NCI-H2227 (cell line): ENCODE measurements around the gene ZBTB43.
"Not testable (repeated sequence)": the region's sequence is repeated elsewhere in the genome, so short reads cannot be mapped to it uniquely, and the experiment has no call there.

Experiments
- DNase-seq: peaks from one replicate; lab custom pipeline; 2025; ENCODE audit not compliant: unreplicated experiment; lab: John Stamatoyannopoulos, UW

Gene ZBTB43, protein sequence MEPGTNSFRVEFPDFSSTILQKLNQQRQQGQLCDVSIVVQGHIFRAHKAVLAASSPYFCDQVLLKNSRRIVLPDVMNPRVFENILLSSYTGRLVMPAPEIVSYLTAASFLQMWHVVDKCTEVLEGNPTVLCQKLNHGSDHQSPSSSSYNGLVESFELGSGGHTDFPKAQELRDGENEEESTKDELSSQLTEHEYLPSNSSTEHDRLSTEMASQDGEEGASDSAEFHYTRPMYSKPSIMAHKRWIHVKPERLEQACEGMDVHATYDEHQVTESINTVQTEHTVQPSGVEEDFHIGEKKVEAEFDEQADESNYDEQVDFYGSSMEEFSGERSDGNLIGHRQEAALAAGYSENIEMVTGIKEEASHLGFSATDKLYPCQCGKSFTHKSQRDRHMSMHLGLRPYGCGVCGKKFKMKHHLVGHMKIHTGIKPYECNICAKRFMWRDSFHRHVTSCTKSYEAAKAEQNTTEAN

DNA sequence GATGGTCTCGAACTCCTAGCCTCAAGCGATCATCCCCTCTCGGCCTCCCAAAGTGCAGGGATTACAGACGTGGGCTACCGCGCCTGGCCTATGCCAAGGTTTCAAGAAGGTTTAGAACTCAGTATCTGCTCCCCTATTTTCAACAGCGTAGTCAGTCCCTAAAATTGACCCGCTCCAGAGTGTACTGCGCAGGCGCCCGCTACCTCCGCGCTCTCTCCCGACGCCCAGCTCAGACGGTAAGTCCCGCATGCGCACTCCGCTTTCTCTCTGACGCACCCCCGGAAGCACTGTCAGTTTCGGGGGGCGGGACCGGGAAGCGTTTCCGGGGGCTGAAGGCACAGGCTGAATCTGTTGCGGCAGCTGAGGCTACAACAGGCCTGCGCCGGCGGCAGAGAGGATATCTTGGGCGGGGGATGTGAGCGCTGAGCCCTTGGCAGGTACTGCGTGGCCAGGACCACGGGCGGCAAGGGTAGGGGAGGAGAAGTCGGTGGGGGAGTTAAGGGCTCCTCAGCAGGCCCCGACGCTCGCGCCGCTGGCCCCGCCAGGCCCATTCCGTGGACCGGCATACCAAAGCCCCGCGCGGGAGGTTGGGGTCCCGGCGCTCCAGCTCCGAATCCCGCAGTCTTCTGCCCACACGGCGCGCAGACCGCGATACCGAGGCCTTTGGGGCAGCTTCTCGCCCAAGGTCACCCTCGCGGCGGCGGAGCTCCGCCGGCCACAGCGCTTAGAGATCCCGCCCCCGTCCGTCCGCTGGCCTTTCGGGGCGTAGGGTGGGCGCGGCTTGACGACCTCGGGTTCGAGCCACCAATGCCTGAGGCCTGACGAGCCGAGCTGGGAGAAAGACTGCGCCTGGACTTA, at the start of gene ZBTB43:
ZBTB43 (plus strand) TSS at position 345 of the 858 bp plus-strand sequence. CDS start 27,470 bp downstream, outside the sequence.
- DNase-seq, result peak; percentile 95

DNA sequence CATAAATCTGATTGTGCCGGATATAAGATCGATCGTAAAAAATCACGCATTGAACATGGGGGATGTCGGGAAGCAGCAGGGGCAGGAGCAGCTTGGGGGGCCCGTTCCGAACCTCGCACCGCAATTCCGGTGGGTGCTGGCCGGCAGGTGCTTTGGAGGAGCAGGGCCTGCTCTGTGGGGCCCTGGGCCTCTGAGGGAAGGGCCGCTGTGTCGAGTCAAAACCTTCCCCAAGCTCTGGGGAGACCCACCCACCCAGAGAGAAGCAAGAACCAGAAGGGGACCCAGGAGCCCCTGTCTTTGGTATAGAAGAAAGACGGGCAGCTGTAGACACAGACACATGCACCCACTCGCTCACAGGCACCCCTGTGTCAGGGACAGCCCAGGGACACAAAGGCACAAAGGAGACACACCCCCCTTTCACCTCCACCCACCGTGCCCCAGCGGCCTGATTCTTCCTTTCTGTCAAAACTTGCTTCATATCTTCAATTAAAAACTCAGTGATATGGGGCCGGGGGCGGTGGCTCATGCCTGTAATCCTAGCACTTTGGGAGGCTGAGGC, 49.4 kb upstream of the ZBTB43 start:
- DNase-seq, result no peak

DNA sequence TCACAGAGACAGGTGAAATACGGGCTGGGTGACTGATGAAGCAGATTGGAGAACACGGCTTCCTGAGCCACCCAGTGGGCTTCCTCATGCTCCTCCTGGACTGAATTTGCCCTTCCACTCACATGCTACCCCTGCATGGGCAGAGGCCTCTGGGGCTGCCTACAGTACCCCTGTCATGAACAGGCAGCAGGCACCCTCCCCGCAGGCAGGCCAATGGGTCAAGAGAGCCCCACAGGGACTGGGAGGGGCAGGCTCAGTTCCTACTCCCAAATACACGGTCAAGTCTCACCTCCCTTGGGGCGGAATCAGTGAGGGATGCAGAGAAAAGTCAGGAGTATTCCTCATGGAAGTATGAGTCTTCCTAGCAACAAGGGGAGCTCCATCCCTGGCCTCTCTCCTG, 48.6 kb upstream of the ZBTB43 start:
- DNase-seq, result no peak

DNA sequence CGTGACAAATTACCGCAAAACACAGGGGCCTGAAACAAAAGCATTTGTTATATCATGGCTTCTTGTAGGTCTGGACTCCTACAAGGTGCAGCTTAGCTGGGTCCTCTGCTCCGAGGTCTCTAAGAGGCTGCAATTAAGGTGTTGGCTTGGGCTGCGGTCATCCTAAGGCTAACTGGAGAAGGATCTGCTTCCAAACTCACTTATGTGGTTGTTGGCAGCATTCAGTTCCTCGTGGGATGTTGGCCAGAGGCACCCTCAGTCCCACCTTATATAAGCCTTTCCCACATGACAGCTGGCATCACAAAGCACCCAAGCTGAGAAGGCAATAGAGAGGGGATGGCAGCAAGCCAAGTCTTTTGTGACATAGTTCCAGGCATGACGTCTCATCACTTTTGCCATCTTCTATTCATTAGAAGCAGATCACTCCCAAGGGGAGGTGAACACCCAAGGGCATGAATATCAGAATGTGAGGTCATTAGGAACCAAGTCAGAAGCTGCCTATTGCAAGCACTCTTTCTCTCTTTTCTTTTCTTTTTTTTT, 47.9 kb upstream of the ZBTB43 start:
- peak; percentile 47 for DNase-seq

DNA sequence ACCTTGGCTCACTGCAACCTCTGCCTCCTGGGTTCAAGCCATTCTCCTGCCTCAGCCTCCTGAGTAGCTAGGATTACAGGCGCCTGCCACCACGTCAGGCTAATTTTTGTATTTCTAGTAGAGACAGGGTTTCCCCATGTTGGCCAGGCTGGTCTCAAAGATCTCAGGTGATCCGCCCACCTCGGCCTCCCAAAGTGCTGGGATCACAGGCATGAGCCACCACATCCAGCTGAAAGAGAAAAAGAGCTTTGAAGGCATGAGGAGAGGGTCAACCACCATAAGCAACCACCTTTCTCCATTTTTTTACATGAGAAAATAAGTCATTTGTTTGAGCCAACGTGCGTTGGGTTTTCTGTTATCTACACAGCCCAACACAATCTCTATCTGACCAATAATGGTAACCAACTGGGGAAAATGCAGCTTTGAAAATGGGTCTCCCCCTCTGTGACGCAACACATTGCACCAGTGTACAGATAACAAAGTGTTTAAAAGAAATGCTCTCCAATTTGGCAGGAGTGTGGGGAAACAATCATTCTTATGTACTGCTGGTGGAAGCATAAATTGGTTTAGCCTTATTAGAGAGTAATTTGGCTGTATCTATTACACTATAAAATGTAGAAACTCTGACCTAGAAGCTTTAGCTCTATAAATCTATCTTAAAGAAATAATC, 45.8 kb upstream of the ZBTB43 start:
- no peak for DNase-seq

DNA sequence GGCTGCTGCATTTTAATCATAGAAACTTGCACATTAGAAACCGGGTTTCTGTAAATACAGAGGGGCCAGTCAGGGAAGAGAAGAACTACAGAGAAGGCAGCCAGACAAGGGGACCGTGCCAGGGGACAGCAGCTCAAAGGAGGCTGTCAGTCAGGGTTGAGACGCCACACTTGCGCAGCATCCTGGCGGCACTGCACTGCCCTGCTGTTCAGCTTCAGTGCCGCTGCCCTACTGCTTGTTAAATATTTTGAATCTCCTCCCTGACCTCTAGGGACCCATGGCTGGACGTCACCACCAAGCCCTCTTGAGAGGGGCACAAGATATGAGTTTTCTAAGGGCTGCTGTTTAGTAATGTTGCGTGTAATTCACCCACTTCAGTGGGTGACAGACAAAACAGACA, 43.6 kb upstream of the ZBTB43 start:
- DNase-seq, result no peak

DNA sequence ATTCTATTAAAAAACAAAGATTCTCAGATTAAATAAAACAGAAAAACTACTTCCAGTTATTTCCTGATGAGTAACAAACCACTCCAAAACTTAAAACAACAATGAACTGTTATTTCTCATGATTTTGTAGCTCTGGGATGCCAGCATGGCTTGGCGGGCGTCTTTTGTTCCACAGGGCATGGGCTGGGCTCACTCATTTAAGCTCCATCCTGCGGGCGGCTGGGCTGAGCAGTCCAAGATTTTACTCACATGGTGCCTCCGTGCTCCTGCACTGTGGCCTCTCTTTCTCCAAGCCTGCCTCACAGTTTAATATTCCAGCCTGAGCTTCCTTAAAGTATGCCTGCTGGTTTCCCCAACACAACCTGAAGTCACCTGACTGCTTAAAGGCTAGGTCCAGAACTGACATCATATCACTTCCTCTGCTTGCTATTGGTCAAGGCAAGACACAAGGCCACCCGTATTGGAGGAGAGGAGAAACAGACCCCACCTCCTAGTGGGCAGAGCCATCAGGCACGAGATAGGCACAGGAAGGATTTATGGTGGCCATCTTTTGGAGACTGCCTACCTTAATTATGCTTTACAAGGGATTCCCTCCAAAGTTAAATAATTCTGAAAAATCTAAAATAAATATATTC, 41.6 kb upstream of the ZBTB43 start:
- DNase-seq, result no peak

DNA sequence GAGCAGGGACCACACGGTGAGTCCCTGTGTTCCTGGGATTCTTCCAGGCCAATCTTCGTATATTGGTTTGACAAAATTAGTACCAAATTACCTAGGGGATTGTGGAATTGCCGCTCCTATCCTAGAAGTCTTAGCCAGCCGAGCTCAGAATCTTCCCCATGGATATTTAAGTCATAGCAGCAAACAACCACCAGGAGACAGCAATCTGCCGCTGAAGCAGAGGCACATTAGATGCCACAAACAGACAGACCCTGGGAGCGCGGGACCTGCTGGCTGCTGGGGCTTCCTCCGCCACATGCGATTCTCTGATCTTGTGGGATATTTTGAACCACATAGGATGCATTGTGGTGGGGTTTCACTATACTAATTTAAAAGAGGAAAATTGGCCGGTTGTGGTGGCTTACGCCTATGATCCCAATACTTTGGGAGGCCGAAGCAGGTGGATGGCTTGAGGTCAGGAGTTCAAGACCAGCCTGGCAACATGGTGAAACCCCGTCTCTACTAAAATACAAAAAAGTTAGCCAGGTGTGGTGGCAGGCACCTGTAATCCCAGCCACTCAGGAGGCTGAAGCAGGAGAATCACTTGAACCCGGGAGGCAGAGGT, 31.7 kb upstream of the ZBTB43 start:
- no peak for DNase-seq

DNA sequence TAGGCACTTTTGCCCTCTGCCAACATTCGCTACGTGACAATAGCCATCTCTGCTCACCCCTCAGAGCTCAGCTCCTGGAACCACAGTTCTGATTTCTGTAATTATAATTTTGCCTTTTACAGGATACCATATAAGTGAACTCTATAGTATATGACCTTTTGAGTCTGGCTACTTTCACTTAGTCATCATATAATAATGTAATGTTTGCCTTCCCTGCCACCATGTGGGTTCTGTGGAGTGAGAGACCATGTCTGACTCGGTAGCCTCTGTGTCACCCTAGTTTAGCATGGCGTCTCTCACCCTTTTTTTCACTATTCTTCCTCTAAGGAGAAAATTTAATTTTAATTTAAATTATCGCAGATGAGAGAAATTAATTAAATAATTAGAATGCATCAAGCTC, 28.9 kb upstream of the ZBTB43 start:
- no peak for DNase-seq

DNA sequence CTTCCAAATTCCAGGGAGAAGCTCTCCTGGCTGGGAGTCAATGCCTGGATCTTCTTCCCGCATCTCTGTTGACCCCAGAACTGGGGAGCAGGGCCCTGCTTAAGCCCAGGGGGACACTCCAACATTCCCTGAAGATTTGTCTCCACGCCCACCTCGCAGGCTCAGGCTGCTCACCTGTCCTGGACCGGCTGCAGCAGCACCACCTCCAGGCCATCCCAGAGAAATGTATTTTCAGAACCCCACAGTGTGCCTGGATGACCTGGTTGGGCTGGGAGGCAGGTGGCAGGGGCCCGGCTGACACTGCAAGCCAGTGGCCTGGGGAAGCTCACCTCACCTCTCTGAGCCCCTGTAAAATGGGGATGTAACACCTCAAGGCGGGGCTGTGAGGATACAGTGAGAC, 27.1 kb upstream of the ZBTB43 start:
- DNase-seq, result no peak

DNA sequence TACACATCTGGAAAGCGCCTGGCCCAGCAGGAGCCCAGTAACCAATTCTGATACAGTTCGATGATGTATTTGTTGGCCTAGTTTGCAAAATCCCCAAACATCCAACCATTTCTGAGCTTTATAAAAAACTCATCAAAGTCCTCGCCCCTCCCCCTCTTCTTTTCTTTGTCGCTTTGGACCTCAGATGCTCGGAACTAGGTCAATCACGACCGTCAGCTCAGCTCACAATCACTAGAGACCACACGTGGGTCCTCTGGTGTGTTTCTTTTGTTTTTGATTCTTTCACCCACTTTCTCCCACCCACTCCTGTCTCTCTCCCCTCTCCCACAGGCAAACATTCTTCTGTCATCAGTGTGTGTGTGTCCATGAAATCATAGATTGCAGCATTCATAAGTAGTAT, 26.7 kb upstream of the ZBTB43 start:
- DNase-seq, result no peak

DNA sequence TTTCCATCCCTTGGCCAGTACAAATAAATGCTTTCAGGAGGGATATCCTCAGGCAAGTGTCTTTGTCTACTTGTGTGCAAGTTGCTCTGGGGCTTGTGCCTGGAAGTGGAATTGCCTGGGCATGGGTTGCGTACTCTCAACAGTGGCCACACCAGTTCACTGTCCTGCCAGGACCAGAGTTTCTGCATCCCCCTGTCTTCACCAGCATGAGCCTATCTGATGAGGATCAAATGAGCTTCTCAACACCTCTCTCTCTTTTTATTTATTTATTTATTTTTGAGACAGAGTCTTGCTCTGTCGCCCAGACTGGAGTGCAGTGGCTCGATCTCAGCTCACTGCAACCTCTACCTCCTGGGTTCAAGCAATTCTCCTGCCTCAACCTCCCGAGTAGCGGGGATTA, 26.1 kb upstream of the ZBTB43 start:
- not testable (repeated sequence) for DNase-seq

DNA sequence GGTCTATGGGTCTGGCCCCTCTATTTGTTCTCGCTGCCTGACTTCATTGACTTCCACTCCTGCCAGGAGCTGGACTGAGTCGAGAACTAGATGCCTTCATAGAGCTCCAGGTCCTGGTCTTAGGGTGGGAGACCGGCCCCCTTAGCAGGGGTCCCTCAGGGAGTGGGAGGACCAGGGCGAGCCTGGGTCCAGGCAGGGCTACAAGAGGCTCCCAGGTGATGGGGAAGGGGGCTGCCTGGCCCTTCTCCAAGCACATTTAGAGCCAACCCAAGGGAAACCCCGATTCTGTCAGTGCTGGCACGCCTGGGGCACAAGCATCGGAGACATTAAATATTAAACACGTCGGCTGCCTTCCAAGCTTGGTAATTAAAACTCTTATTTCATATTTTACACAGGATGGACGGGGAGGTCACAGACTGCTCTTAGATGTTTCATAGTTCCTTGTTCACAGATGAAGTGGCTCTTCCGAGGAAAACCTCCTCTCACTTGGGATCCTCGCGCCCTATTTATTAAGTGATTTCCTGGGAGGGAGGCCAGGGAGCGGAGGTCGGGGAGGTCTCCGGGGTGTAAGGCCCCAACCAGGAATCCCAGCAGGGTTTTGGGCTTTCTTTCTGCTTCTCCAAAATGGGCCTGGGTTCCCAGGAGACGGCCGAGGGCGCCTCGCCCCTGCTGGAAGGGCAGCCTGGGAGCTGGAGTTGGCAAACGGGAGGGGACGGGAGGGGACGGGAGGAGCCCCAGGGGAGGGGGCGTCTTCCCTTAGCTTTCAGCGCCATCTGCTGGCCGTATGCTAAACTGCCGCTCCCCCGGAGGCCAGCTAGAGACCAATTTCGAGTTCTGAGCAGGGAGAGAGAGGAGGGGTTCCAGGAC, 23.4 kb upstream of the ZBTB43 start:
- peak; percentile 91 for DNase-seq

DNA sequence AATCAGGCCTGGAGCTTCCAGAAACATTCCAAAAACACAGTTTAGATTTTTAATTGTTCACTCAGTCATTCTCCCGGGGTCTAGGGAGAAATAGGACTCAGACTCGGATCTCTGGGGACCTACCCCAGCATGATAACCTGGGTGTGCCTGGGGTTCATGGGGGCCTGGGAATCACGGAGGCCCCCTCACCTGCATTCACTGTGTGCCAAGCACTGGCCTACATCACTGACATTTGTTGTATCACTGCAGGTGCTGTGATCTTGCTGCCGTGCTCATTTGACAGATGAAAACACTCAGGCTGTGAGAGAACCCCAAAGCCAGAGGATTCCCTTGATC, 22.8 kb upstream of the ZBTB43 start:
- DNase-seq, result no peak

DNA sequence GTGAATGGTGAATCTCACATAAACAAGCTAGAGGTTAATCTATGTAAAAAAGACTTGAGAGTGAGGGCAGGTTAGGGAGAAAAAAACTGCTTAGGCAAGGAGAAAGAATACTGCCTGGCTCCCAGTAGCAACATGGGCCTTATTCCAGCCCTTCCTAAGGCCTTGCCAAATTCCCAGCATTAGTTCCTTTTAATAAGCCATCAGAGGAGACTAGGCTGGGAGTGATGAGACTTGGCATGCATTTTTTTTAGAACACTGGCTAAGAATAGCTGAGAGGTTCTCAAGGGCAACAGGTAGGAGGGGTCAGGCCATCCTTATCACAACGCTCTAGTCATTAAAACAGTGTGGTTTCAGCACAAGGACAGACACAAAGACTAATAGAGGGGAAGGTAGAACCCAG, 20.9 kb upstream of the ZBTB43 start:
- no peak for DNase-seq

DNA sequence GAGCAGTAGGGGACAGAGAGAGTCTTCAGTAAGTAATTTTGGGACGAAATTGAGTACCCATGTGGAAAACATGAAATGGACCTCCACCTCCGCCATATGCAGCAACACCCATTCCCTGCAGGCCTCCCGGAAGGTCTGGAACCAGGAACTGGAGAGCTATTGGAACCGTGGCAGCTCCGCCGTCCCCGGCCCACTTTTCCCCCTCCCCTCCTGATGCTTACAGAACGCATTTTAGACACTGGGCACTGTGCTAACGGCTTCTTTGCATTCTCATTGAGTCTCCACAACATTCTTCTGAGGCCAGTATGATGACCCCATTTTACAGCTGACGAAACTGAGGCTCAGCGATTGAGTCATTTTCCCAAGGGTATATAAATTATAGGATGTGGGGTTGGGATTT, 20.4 kb upstream of the ZBTB43 start:
- no peak for DNase-seq

DNA sequence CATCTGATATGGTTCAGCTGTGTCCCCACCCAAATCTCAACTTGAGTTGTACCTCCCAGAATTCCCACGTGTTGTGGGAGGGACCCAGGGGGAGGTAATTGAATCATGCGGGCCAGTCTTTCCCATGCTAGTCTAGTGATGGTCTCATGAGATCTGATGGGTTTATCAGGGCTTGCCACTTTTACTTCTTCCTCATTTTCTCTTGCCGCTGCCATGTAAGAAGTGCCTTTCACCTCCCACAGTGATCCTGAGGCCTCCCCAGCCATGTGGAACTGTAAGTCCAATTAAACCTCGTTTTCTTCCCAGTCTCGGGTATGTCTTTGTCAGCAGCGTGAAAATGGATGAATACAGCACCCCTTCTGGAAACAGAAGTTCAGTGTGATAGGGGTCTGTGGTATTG, 20.0 kb upstream of the ZBTB43 start:
- not testable (repeated sequence) for DNase-seq

DNA sequence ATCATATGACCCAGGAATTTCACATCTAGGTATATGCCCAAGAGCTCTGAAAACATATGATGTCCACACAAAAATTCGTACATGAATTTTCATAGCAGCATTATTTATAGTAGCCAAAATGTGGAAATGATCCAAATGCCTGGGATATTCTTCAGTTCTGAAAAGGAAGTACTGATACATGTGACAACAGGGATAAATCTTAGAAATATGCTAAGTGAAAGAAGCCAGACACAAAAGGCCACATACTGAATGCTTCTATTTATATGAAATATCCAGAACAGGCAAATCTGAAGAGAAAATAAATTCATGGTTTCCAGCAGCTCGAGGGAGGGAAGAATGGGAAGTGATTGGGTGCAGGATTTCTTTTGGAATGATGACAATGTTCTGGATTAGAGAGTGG, 16.8 kb upstream of the ZBTB43 start:
- DNase-seq, result no peak

DNA sequence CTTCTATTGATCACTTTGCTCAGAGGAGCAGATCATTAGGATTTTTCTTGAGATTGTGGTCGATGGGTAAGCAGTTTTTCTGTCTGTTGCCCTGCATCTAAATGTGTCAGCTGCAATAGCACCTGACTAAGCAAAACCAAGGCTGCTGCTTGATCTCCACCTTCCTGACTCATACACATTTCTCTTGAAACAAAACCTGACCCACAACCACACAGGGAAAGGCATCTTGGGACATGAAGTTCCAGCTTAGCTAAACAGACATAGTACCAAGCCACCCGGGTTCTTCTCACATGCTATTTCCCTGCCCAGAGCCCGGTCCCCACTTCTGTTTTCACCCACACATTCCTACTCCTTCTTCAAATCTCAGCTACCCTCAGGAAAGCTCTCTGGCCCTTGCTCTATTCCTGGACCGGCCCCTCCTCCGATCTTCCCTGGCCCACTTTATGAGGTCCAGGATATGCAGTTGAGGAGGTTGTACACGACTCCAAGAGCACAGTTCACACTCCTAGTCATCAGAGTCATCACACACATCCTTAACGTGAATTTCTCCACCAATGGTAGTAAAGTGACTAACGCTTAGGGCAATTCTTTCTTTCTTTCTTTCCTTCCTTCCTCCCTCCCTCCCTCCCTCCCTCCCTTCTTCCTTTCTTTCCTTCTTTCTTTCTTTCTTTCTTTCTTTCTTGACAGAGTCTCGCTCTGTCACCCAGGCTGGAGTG, 16.0 kb upstream of the ZBTB43 start:
- DNase-seq, result no peak
